ENCODE results near the gene SLC39A5.

DNA sequence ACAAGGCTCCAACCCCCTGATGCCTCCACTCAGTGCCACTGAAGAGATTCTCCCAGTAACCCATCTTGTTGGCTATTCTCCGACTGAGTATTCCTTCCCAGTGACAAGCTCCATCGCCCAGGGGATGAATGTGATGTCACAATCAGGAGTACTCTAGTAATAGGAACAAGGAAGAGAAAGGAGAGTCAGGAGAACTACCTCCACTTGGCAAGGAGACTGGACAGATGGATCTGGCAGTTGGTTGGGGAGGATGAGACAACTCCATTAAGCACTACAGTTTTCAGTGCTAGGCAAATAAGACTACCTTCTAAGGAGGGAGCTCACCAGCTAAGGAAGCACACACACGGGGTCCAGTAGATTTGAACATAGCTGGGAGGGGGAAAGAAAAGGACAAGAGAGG, 13.4 kb upstream of the SLC39A5 start:
- TF ChIP-seq RFX5 (IDR thresholded peaks at IDR 0.05; ENCODE audit: borderline replicate concordance, low read depth, low read length) (no peak), CTCF (IDR thresholded peaks at IDR 0.05; ENCODE audit: control extremely low read depth in 1 of 3, insufficient read depth in 1 of 3, low read depth in 1 of 3, low read length in 3 of 3) (no peak), GABPA (IDR thresholded peaks at IDR 0.05; ENCODE audit: borderline replicate concordance, insufficient read depth, low read length) (no peak), YY1 (IDR thresholded peaks at IDR 0.05; ENCODE audit: low read depth, low read length) (no peak), RBBP5 (IDR thresholded peaks at IDR 0.05; ENCODE audit: borderline replicate concordance, low read depth, low read length) (no peak), SRF (IDR thresholded peaks at IDR 0.05; ENCODE audit: low read depth, low read length) (no peak), RAD21 (IDR thresholded peaks at IDR 0.05 in 1 of 2, conservative IDR thresholded peaks at IDR 0.05 in 1 of 2; ENCODE audit: low read depth in 2 of 2, low read length in 2 of 2) (no peak), FOSL1 (IDR thresholded peaks at IDR 0.05; ENCODE audit: insufficient read depth, low read depth, low read length) (no peak), EP300 (IDR thresholded peaks at IDR 0.05; ENCODE audit: borderline replicate concordance in 1 of 2, low read depth in 2 of 2, low read length in 2 of 2) (no peak), CHD1 (IDR thresholded peaks at IDR 0.05; ENCODE audit: low read depth, low read length) (no peak)
